Thyroid gland (tissue), 4 donors: Measurements from ENCODE around the gene MAP4.

Source experiments
- POLR2A ChIP-seq, 2 donors: fragments of 450-650 bp; IDR thresholded peaks; one replicate each; pipeline ENCODE4 v1.6.1; 2017; ENCODE audit warnings: antibody characterized with exemption in 2 of 2, mild to moderate bottlenecking in 2 of 2, moderate library complexity in 1 of 2
- TF ChIP-seq, protein P1 (sequence below), 6 experiments: fragments of 200-600 bp in 3 of 6; fragments of 450-650 bp in 3 of 6; sonication (generic) in 3 of 6; IDR thresholded peaks; one replicate each; pipeline ENCODE4 v1.5.1; 2016 to 2019; ENCODE audit warnings: antibody characterized with exemption in 6 of 6, mild to moderate bottlenecking in 2 of 6, inconsistent platforms in 1 of 6, moderate library complexity in 1 of 6

DNA sequence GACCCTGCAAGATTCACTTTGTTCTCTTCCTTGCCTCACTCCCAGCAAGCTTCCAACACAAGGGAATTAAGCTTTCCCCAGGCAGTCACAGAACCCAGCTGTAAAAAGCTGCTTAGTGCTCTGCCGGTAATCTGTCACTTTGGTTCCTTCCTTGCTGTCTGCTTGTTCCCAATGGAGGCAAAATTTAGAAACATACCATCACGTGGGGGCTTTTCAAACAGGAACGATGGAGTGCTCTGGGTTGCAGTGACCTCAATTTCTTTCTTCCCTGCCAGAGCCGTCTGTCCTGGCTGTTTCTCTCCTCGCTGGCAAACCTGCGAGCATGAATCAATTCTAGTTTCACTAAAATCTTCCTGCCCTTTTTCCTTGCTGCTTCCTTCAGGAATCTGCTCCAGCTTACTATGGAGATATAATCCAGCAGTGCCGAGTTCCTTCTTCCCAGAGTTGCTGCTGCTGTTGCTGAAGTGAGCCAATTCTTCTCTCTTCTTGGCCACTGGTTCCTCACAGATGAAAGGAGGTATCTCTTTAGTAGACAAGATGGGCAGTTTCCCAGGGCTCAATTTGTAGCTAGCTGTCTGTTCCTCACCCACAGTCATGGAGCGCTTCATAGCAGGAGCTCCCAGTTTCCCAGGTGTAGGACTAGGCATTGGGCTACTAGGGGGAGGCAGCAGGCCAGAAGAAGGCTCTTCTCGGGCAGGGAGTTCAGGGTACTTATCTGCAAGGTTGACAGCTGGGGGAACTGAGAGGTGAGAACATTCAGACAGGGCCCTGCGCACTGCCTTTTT is 125.2 kb downstream of the MAP4 start:
- TF ChIP-seq, protein P1, sequence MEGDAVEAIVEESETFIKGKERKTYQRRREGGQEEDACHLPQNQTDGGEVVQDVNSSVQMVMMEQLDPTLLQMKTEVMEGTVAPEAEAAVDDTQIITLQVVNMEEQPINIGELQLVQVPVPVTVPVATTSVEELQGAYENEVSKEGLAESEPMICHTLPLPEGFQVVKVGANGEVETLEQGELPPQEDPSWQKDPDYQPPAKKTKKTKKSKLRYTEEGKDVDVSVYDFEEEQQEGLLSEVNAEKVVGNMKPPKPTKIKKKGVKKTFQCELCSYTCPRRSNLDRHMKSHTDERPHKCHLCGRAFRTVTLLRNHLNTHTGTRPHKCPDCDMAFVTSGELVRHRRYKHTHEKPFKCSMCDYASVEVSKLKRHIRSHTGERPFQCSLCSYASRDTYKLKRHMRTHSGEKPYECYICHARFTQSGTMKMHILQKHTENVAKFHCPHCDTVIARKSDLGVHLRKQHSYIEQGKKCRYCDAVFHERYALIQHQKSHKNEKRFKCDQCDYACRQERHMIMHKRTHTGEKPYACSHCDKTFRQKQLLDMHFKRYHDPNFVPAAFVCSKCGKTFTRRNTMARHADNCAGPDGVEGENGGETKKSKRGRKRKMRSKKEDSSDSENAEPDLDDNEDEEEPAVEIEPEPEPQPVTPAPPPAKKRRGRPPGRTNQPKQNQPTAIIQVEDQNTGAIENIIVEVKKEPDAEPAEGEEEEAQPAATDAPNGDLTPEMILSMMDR (IDR thresholded peaks at IDR 0.05) = no peak
- TF ChIP-seq POLR2A (IDR thresholded peaks at IDR 0.05) = no peak
